GM21390 (cell line): Measurements from ENCODE around the gene SKAP2.
"Not testable (repeated sequence)": the region's sequence is repeated elsewhere in the genome, so short reads cannot be mapped to it uniquely, and the experiment has no call there.

Source experiments
- ATAC-seq: cut with Tn5 transposase; IDR thresholded peaks from one replicate; pipeline ENCODE4 v1.9.1; 2021; ENCODE audit not compliant: unreplicated experiment

Gene SKAP2

DNA sequence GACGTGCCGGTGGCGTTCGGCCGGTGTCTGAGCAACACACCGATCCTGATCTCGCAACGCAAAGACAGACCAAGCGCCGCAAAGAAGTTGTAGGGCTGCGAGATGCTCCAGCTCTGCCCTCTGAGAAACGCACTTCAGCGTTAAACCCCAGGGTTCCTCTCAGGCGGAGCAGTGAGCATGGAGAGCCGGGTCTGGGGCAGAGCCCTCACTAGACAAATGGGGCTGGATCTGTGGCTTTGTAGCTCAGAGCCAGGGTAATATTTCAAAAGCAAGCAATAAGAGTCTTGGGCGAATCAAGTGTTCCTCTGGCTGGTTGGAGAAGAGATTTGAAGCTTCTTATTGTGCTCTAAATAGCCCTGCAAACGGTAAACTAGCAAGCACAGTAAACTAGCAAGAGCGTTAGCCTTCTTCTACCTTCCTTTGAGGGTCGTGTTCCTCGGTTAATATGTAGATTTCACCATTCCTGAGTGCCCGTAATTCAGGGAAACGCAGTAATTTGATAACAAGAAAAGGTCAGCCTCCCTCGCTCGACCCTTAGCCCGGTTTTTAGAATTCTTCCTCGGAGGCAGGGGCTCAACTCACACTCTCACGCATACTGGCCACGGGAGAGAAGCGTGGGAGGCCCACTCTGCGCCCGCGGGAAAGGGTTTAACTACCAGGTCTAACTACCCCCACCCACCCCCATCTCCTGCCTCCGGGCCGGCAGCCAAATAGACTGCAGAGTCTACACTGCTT is 6.7 kb downstream of the SKAP2 start:
- no peak for ATAC-seq

DNA sequence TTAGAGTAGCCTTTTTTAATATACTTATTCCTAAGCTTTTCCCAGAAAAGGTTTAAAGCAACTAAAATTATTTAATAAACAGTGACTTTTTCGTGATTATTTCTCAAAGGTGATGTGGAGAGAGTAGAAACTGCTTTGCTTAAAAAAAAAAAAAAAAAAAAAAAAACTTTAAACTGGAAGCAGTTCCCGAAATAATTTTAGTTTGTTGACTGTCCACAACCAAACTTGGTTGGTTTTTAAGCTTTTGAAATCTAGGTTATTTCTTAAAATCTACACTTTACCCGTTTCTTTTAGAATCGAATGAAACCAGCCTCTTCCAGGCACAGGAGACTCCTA is 7.3 kb downstream of the SKAP2 start:
- ATAC-seq: no peak

DNA sequence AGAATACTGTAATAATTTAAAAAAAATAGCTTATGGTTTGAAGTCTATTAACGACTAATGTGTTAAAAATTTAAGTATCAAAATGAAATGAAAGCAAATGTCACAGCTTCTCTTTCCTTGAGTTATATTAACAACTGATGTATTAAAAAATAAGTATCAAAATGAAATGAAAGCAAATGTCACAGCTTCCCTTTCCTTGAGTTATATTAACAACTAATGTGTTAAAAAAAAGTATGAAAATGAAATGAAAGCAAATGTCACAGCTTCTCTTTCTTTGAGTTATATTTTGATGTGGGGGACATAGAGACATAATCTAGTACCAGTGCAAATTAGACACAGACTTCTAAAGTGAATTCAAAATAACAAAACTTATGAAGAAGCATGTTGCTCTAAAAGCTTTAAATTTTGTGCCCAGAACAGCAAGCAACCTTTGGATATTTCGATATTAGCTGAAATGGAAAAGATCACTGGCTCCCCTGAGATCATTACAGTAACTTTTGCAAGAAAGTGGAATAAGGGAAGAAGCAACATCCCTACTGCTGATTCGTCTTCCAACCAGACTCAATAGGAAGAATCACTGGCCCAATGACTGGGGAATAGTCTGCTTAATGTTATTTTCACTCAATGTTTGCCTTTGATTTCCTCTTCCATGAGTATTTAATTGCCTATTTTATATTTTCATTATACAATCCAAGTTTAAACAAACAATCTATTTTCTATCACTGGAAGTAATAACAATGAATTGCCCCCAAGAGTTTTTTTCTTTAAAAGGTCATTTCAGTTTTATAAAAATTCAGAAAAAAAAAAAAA is 8.0 kb downstream of the SKAP2 start:
- no peak for ATAC-seq

DNA sequence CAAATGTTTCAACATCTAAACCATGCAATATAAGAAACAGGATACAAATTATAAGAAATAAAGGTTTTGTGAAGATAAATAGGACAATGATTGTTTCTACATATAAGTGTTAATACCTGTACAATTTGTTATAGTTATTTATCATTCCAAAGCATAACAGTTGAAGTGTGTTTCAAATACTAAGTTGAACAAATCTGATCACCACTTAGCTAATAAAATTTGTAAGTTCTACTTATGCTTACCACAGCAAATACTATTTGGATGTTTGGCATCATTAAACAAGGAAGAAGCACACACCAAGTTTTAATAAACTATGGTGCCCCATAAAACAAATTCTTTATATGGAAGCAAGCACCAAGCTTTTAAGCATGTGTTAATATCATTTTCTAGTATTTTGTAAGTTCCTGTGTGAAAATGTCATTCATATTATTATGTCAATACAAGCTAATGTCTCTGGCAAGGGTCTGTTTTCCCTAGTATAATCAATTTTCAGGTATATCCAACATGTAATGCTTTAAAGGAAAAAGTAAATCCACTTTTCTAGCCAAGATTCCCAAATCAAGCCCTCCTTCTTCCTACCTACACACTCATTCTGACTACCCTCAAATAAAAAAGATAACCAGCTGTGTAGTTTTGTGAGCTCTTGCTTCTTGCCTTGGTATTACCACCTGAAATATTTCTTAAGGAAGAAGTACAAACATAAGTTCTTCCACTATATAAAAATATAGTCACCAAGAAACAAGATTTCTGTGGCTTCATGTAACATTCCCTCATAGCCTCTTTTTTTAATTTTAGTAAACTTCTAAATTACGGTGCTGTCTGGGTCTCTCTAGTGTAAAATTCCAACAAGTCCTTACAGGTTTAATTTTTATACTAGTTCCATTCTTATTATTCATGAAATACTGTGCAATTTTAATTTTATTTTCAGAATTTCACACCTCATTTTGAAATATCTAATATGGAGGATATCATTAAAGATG is 9.2 kb downstream of the SKAP2 start:
- ATAC-seq: no peak

DNA sequence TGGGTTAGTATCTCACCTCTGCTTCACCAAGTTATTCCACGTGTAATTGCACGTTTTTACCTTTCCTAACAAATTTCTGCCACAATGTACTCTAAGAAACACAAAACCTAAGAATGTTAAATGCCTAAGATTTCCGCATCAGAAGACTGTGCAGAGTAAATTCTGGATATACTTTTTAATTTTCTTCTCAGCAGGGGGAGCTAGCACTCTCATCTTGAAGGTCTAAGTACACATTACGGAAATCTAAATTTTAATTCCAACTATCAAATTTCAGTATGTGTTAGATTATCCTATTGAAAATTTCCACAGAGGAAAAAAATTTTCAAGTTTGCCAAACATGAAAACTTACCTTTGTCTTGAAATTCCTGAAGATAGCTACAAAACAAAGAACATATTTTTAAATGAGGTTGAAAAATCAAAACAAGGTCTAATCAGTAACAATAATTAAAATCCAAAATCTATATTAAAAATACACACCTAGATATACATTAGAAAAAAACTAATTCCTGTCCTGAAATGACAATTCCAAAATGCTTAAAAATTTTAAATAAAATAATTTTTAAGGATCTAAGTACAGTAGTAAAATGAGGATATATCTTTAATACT is 10.5 kb downstream of the SKAP2 start:
- no peak for ATAC-seq

DNA sequence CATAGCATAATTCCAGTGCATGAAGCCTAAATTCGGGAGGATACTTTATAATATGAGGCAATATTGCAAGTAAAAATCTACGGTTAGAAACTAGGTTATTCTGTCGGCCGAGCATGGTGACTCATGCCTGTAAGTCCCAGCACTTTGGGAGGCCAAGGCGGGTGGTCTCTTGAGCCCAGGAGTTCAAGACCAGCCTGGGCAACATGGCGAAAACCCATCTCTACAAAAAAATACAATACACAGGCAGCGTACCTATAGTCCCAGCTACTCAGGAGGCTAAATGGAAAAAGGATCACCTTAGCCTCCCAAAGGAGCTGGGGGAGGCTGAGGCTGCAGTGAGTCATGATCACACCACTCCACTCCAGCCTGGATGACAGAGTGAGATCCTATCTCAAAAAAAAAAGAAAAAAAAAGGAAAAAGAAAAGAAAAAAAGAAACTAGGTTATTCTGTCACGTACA is 14.2 kb downstream of the SKAP2 start:
- ATAC-seq: no peak

DNA sequence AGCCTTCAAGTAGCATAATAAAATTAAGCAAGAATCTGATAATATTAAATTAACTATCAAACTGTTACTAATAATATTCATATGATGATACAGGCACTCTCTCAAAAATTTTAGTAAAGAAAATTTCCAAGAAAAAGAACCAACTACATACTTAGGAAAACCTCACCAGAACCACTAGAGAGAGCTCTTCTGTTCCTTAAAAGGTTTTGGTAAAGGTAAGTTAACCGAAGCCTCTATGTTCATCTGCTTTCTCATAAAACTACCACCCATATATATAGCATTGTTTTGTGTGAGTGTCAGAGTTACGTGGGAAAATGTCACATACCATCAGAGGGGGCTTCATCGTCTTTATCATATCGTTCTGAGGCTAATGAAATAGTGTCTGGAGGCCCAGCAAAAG is 20.7 kb downstream of the SKAP2 start:
- ATAC-seq: no peak

DNA sequence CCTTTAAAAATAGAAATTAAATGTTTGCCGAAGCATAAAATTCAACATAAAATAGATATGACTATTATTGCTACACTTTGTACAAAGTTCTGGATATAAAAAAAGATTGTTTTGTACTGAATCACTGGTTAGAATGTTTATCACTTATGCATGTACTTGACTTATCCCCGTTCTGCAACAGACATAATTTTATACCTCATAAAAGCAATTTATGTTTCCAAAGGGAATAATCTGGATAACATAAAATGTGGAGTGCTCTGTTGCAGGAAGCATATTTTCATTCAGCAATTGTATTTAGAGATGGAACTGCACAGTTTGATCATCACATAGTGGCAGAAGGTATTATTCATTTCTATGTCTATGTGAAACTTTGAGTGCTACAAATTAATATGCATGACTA is 21.5 kb downstream of the SKAP2 start:
- ATAC-seq: no peak

DNA sequence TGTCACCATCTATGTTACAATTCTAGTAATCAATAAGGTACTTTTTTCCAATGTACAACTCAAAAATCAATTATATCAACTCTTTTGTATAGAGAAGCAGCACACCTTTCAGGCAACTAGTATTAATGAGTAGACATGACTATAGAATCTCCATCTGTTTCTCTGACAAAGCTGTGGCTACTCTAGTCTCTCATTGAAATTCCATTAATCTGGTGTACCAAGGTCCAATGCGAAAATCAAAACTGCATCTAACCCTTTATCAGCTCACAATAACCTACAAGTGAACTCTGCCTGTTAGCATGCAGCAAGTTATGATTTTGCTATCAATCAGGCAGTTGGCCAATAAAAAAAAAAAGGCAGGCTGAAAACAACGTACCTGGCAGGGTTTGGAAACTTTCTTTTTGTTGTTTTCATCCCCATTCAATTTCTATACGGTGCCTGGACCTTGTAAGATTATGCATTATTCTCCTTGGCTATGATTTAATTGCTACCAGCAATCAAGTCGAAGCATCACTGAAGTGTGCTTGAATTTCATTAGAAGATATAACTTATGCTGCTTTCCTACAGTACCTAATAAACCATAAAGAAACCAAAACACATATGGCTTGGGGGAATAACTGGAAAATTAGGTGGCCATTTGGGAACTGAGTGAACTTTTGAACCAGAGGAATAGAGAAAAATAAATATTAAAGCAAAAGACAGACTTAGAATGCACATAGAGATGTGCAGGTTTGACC is 23.2 kb downstream of the SKAP2 start:
- ATAC-seq: no peak

DNA sequence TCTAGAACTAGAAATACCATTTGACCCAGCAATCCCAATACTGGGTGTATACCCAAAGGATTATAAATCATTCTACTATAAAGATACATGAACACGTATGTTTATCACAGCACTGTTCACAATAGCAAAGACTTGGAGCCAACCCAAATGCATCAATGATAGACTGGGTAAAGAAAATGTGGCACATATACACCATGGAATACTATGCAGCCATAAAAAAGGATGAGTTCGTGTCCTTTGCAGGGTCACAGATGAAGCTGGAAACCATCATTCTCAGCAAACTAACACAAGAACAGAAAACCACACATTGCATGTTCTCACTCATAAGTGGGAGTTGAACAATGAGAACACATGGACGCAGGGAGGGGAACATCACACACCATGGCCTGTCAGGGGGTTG is 27.6 kb downstream of the SKAP2 start:
- ATAC-seq: not testable (repeated sequence)

DNA sequence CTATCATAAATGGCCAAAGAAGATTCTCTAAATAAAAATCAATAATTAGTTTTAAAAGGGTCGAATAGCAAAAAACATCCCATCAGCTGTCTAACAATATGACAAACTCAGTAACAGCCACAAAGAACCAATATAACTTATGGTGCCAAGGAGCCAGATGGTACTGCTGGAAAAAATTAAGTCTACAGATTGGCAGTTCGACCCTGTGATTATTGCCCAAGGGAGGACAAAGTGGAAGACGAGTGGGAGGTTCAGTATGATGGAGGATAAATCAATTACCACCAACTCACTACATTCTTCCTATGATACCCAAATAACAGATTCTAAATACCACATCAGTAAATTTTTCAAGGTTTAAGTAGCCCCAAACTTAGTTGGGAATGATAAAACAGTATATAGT is 49.0 kb downstream of the SKAP2 start:
- no peak for ATAC-seq

DNA sequence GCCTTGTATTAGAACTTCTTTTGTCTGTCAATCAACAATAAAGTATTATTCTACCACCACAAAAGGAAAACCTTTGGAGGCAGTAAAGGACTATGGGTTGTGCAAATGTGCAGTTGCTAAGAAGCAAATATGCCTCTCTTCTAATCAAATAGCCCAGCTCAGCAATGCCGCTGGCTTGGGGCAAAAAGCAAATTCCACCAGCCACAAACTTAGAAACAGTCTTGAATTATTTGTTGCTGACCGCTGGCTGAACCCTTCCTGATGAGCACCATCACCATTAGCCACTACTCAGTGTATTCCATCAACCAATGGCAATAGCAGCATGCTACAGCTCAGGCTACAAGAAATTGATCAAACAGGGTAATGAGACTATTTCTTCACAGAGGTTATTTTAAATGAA is 51.0 kb downstream of the SKAP2 start:
- no peak for ATAC-seq

DNA sequence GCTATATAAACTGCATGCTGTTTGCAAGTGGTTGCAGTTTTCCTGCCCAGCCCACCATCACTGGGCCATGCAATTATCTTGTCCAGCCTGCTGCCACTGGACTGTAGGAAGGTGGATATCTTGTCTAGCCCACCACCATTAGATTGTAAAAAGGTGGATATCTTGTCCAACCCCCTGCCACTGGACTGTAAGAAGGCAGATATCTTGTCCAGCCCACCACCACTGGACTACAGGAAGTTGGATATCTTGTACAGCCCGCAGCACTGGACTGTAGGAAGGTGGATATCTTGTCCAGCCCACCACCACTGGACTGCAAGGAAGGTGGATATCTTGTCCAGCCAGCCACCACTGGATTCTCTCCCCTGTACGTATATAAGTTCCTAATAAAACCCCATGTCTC is 69.8 kb downstream of the SKAP2 start:
- ATAC-seq: no peak

DNA sequence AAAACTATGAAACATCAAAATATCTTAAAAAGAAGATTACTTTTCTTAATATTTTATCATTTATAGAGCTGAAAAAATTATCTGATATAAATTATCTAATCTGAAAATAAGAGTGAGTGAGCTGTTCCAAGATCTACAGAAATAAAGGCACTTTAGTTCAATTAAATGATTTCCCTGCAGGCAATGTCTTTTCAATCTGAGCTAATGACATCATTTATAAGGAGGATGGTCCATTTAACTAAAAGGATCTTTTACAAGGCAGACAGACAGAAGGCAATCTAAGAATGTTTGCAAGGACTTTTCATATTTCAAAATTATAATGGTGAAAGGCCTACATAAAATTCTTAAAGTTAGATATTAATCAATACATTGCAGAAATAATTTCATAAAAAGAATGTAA is 71.8 kb downstream of the SKAP2 start:
- no peak for ATAC-seq

DNA sequence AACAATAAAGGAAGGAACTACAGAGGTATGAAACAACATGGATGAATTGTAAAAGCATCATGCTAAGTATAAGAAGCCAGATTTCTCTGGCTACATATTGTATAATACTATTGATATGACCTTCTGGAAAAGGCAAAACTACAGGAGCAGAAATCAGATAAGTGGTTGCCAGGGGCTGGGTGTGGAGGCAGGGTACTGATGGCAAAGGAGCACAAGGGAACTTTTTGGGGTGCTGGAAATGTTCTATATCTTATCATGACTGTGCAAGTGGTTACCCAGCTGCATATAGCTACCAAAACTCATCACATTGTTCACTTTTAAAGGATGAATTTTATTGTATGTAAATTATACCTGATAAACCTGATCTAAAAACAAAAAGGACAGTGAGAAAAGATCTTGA is 72.4 kb downstream of the SKAP2 start:
- no peak for ATAC-seq

DNA sequence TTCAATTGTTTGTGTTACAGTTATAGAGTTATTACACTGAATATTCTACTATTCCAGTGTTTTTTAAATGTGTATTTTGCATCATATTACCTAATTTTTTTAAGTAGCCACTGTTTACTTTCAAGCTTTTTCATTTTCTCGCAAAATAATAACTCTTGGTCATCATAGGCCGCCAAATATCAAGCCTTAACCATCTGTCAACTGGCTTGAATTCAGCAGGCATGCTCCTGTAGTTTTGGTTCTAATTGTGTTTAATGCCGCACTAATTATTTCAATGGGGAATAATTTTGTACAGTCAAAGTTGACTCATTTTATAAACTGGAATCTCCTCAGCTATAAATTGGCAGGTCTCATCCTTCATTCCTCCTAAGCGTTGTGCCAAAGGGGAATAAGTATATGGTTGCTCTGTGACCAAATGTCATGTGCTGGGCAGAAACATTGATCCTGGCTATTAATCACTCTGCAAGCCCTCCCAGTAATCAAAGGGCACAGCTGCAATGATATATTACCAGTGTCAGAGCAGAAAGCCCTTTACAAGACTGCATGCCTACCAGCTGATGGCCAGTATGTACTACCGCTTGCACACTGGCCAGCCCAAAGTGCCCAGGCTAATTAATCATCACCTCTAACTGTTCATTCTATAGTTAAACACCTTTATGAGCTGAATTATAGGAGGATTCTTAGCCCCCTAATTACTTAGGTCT is 74.8 kb downstream of the SKAP2 start:
- no peak for ATAC-seq

DNA sequence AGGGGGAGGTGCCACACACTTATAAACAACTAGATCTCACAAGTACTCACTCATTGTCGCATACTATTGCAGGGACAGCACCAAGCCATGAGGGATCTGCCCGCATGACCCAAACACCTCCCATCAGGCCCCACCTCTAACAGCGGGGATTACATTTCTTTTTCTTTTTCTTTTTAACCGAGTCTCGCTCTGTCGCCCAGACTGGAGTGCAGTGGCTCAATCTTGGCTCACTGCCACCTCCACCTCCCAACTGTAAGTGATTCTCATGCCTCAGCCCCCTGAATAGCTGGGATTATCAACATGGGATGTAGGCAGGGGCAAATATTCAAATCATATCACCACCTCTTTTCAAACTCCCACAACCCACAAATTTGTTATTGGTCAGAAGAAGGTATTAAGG is 76.7 kb downstream of the SKAP2 start:
- no peak for ATAC-seq

DNA sequence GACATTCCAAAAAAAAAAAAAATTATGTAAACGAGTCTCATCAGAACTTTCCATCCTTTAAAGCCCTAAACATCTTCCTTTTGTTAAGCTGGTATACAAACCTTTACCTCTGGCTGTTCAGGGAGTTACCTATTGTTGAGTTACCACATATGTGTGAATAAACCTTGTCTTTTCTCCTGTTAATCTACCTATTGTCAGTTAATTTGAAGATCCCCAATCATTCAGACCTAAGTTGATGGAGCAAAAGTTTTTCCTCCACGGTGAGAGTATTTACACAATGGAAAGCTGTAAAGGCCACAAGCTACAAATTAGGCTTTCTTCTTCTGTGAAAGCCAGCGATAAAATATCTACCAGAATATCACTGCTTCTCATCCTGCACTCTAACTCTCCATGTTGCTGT is 80.3 kb downstream of the SKAP2 start:
- no peak for ATAC-seq

DNA sequence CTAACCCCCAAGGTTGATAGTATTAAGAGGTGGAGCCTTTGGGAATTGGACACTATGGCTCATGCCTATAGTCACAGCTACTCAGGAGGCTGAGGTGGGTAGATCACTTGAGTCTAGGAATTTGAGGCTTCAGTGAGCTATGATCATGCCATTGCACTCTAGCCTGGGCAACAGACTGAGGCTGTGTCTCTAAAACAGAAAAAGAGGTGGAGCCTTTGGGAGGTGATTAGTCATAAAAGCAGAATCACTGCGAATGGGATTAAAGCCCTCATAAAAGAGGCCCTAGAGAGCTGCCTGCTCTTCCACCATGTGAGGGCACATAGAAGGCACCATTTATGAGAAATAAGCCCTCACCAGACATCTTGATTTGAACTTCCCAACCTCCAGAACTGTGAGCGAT is 81.9 kb downstream of the SKAP2 start:
- ATAC-seq: no peak
